ENCODE results near the gene YPEL2. TPM values are rescaled to one million over a fixed set of nuclear protein-coding genes. Genes with fewer than 3 reads are reported as not detected.

Gene YPEL2
- polyA plus RNA-seq, 1 of the 3 experiments (the other 2 are of a cell fraction) = 3.2 TPM

GRCh38 chr17:59431601-59432000 lies 100.1 kb downstream of the YPEL2 start:
- CTCF ChIA-PET = interaction anchor here (1.4 to 27.0 kb wide), 5 partner anchors 8 to 244 kb away, joined by 3 to 569 read pairs (median 137); partner anchors contain the start of gene YPEL2
- H3K9ac ChIP-seq = no peak overlapping the region
- H4K20me1 ChIP-seq (ENCODE audit: insufficient read depth) = no peaks in the 10 kb centered on the region
- H3K9me3 ChIP-seq = no peaks in the 10 kb centered on the region
- TF ChIP-seq RAD21 (IDR thresholded peaks at IDR 0.05; ENCODE audit: low read length) (no peak), PBX3 (IDR thresholded peaks at IDR 0.05) (no peak), CTCF (IDR thresholded peaks at IDR 0.05) (no peak)
- peaks cover 19% of the 10 kb centered on the region for H3F3A ChIP-seq (replicated peaks; ENCODE audit: insufficient read depth)
- DNase-seq = no peak
- no peaks in the 10 kb centered on the region for H3K9me2 ChIP-seq
- no peaks in the 10 kb centered on the region for H3K36me3 ChIP-seq (replicated peaks in 1 of 2; ENCODE audit: control insufficient read depth in 1 of 2, insufficient read depth in 2 of 2, low read length in 1 of 2)
- no peaks in the 10 kb centered on the region for H3K79me2 ChIP-seq (ENCODE audit: insufficient read depth)
- H3K27me3 ChIP-seq (ENCODE audit: insufficient read depth) = no peaks in the 10 kb centered on the region
- POLR2A ChIA-PET = no interaction called here
- no peak overlapping the region for H3K4me2 ChIP-seq
- H2AFZ ChIP-seq (ENCODE audit: low read depth) = no peak overlapping the region
- H3K27ac ChIP-seq (ENCODE audit: low read depth in 2 of 2, low read length in 1 of 2) = no peak overlapping the region
- H3K4me1 ChIP-seq (ENCODE audit: control insufficient read depth in 1 of 2, insufficient read depth in 2 of 2, low read depth in 1 of 2, low read length in 1 of 2) = peaks cover 4 to 10% of the 10 kb centered on the region in 2 experiments
- H3K4me3 ChIP-seq (ENCODE audit: low read depth in 2 of 2, low read length in 1 of 2) = no peak overlapping the region

GRCh38 chr17:59432657-59433056 lies 101.2 kb downstream of the YPEL2 start:
- Histone ChIP-seq H3K27me3 (ENCODE audit: insufficient read depth) (no peaks in the 10 kb centered on the region), H3F3A (replicated peaks; ENCODE audit: insufficient read depth) (peaks cover 12% of the 10 kb centered on the region), H3K4me3 (ENCODE audit: low read depth in 2 of 2, low read length in 1 of 2) (no peak overlapping the region), H3K36me3 (replicated peaks in 1 of 2; ENCODE audit: control insufficient read depth in 1 of 2, insufficient read depth in 2 of 2, low read length in 1 of 2) (no peaks in the 10 kb centered on the region), H3K4me2 (no peak overlapping the region), H2AFZ (ENCODE audit: low read depth) (no peak overlapping the region), H3K27ac (ENCODE audit: low read depth in 2 of 2, low read length in 1 of 2) (no peak overlapping the region), H3K9ac (no peak overlapping the region), H3K9me3 (no peaks in the 10 kb centered on the region), H4K20me1 (ENCODE audit: insufficient read depth) (no peaks in the 10 kb centered on the region), H3K4me1 (ENCODE audit: control insufficient read depth in 1 of 2, insufficient read depth in 2 of 2, low read depth in 1 of 2, low read length in 1 of 2) (peaks cover 4 to 6% of the 10 kb centered on the region in 2 experiments), H3K79me2 (ENCODE audit: insufficient read depth) (no peaks in the 10 kb centered on the region), H3K9me2 (no peaks in the 10 kb centered on the region)
- ChIA-PET CTCF (interaction anchor here (1.4 to 27.0 kb wide), 5 partner anchors 7 to 243 kb away, joined by 3 to 569 read pairs (median 137); partner anchors contain the start of gene YPEL2), POLR2A (interaction anchor here (0.6 kb wide), 1 partner anchor 24 kb away, joined by 5 read pairs; no protein-coding TSS in a partner anchor)
- 70% methylated on average over 1 of the region's 1 CpG for WGBS (ENCODE audit: low lambda C conversion rate)
- TF ChIP-seq CTCF (IDR thresholded peaks at IDR 0.05) (no peak), FOXM1 (IDR thresholded peaks at IDR 0.05; ENCODE audit: low read depth) (no peak), YY1 (IDR thresholded peaks at IDR 0.05; ENCODE audit: low read depth) (no peak), FOSL2 (IDR thresholded peaks at IDR 0.05; ENCODE audit: borderline replicate concordance, low read depth) (no peak), REST (IDR thresholded peaks at IDR 0.05; ENCODE audit: low read depth, low read length) (no peak), JUND (IDR thresholded peaks at IDR 0.05) (no peak)
- DNase-seq = no peak

Data from SK-N-SH (cell line).